Gastrocnemius medialis (tissue), 4 donors: ENCODE data around the gene PGM1.

ENCODE experiments used
- POLR2A ChIP-seq, 2 donors: fragments of 450-650 bp; IDR thresholded peaks; one replicate each; pipeline ENCODE4 v1.6.1; 2017; ENCODE audit warnings: antibody characterized with exemption in 2 of 2, mild to moderate bottlenecking in 2 of 2, moderate library complexity in 2 of 2
- TF ChIP-seq, protein P1 (sequence below), 5 experiments: fragments of 450-650 bp in 3 of 5; fragments of 200-600 bp in 2 of 5; sonication (generic) in 2 of 5; IDR thresholded peaks in 4 of 5; conservative IDR thresholded peaks in 1 of 5; 1 replicate in 4 of 5; 2 replicates in 1 of 5; pipeline ENCODE4 v1.5.1; 2016 to 2019; ENCODE audit warnings: antibody characterized with exemption in 5 of 5, mild to moderate bottlenecking in 3 of 5, moderate library complexity in 3 of 5

DNA sequence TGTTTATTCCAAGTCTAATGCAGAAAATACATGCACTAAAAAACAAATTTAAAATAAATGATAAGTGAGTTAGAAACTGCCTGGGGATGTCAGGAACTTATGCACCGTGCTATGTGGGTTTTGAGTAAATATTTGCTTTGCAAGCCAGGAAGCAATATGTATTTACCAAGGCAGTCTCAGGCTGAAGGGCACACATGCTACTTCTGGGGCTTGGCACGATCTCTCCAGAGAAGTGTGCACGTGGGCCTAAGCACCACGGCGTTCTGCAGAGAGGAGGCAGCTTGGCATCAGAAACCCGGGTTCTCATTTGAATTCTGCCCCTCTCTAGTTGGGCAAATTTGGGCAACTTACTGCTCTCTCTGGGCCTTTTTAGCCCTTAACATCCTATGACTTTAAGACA, 108.0 kb downstream of the PGM1 start:
- TF ChIP-seq, protein P1, sequence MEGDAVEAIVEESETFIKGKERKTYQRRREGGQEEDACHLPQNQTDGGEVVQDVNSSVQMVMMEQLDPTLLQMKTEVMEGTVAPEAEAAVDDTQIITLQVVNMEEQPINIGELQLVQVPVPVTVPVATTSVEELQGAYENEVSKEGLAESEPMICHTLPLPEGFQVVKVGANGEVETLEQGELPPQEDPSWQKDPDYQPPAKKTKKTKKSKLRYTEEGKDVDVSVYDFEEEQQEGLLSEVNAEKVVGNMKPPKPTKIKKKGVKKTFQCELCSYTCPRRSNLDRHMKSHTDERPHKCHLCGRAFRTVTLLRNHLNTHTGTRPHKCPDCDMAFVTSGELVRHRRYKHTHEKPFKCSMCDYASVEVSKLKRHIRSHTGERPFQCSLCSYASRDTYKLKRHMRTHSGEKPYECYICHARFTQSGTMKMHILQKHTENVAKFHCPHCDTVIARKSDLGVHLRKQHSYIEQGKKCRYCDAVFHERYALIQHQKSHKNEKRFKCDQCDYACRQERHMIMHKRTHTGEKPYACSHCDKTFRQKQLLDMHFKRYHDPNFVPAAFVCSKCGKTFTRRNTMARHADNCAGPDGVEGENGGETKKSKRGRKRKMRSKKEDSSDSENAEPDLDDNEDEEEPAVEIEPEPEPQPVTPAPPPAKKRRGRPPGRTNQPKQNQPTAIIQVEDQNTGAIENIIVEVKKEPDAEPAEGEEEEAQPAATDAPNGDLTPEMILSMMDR (IDR thresholded peaks at IDR 0.05 in 4 of 5, conservative IDR thresholded peaks at IDR 0.05 in 1 of 5): no peak
- no peak for TF ChIP-seq POLR2A (IDR thresholded peaks at IDR 0.05)
